Germinal center (tissue), 1 donor: ENCODE results near the gene CTCF.

Experiments used
- DNase-seq: peaks from one replicate; pipeline ENCODE4 v3.0.0; 2012; ENCODE audit warnings: mixed read lengths, low spot score

CTCF gene

DNA sequence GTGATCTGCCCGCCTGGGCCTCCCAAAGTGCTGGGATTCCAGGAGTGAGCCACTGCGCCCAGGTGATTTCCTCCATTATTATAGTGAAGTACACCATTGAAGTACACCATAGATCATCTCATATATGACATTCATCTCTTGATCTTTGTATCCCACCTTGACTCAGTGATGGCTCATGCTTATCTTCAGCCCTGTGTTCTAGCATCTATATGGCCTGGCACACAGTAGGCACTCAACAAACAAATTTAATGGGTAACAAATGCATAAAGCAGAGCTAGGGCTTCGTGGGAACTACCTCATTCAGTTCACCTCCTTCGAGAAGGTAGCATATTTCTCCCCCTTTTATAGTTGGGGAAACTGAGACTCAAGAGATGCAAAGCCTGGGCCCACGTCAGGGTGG is 103.3 kb downstream of the CTCF start:
- no peak for DNase-seq

DNA sequence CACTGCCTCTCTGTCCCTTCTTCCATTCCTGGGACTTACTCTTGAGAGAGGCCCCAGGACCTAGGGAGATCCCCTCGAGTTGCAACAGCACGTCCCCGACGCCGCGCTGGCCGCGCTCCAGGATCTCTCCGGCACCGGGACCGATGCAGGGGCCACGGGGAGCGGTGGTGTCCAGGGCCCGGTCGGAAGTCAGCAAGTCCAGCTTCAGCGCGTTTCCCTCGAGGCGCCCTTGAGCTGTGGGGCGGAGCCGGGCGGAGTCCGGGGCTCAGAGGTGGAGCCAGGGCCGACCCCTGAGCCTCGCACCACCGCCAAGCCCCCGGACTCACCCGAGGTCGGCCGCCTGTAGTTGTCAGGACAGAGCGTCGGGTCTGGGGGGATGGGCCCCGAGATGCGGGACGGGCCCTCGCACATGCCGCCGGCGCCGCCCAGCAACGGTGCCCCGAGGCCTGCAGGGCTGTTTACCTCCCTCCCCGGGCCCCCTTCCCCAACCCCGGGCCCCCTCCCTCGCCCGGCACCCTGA is 103.8 kb downstream of the CTCF start:
- no peak for DNase-seq

DNA sequence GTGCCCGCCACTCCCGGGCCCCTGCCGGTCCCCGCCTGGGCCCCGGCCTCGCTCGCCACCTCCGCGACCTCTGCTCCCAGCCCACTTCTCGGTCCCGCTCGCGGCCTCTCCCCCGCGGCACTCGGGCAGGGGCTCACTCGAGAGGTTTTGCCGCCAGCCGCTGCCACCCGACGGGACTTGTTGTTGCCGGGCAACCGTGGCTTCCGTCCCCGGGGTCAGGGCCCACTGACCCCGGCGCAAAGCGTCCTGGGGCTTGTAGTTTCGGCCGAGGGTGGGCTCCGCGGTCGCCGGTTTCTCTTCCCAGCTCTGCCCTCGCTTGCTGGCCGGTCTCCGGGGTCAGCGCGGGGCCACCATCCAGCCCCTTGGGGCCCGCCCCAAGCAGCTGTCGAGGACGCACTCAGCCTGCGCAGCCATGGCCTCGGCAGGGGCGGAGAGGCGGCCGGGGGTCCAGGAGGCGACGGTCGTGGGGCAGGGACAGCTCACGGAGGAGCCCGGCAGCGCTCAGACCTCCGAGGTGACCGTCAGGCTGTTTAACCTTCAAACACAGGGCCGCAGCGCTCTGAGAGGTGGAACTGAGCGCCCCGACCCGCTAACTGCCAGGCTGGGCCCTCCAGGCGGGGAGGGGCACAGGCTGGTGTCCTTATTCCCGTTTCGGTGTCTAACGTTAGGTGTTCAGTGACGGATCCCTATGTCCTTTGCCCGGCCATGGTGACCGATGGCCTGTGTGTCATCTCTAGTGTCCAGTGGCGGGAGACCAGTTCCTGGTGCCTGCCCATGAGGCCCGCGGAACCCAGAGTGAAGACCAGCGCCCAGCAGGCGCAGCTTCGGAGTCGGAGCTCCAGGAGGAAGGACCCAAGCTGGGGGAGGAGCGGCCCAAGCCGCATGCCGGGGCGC is 104.5 kb downstream of the CTCF start, which contains the start of the genes C16orf86 and ENKD1:
C16orf86 (plus strand) TSS at position 256 of the 894 bp plus-strand sequence; CDS start at position 413, 157 bp downstream.
ENKD1 (minus strand) TSS at position 192 of the 894 bp plus-strand sequence. CDS start 308 bp downstream, outside the sequence.
- peak; percentile 94 for DNase-seq

DNA sequence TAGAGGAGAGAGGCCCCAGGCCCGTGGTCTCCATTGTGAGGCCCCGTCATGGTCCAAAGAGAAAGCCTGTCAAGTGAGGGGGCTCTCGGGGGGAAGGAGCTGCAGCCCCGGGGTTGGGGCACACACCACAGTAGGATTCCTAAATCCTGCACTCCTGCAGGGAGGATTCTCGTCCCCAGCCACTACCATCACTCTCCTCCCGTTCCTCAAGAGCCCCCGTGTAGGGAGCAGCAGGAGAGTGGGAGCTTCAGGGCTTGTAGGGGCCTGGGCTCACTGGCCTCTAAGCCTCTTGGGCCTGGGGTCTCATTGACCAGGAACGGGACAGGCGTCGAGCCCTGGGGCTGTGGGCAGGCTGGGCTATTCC is 105.1 kb downstream of the CTCF start:
- DNase-seq, result no peak

DNA sequence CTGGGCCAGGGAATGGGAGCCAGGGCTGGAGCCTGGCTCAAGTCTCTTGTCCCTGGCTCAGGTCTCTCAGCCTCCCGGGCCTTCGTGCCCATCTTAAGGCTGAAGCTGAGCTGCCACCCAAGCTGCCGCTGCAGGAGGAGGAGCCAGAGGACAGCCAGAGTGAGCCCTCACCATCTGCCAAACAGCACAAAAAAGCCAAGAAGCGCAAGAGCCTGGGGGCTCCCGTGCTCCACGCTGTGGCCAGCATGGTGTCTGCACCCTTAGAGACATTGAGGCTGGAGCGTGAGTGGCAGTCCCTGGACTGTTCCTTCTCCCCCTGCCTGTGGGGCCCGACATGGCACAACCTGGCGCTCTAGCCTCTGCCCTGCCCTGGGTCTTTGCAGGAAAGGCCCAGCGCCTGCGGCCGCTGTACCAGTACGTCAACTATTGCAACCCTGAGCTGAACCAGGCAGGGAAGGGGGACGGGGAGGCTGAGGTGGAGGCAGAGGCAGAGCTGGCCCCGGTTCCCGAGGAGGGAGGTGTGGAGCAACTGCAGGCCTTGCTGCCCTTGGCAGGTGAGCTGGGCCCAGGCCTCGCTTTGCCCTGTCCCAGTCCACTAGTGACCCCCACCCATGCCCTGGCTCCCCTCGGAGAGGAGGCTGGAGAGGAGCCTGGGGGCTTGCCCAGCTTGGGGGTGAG is 105.6 kb downstream of the CTCF start:
- peak; percentile 96 for DNase-seq

DNA sequence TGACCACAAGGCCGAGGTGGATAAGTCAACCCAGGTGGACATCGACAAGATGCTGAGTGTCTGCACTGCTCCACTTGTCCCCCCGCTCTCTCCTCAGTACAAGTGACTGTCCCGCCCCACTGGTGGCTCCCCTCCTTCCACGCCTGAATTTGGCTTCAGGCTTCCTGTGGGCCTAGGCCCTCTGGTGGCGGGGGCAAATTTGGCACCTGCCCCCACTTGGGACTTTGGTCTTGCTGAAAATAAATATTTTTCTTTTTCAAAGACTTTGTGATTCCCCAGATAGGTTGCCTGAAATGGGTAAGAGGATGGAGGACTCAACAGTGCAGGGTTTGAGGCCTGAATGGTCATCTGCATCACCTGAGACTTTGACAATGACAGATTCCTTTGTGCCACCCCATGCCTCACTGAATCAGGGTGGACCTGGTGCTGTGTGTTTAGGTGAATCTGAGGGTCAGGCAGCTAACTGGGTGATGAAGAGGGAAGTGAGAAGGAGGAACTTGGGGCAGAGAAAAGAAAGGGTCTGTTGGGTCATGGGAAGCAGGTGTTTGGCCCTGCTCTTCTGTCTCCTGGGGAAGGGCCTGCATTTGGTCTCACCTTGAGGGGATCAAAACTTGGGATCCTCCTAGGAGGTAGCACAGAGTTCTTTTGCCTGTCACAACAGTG is 106.3 kb downstream of the CTCF start:
- DNase-seq, result peak; percentile 64

DNA sequence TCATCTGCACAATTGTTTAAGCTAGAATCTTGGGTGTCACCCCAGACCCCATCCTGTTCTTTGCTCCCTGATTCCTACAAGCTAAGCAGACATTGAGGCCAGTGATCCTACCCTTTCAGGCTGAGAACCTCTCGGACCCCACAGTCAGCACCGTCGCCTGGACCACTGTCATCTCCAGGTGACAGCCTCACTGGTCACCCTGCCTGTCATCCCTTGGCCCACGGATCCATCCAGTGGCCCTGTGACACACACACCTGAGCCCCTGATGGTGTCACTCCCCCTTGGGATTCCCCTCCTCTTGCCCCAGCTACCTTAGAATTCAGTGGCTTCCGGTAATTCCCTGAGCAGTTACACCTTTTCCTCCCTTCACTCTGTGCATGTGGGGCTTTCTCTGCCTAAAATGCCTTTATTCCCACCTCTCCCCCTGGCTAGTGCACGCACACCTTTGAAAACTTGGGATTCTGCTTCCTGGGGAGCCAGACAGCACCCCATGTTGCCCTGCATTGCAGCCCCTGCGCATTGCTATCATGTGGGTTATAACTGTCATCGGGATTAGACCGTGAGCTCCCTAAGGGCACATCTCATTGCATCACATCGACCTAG is 107.3 kb downstream of the CTCF start:
- DNase-seq, result no peak

DNA sequence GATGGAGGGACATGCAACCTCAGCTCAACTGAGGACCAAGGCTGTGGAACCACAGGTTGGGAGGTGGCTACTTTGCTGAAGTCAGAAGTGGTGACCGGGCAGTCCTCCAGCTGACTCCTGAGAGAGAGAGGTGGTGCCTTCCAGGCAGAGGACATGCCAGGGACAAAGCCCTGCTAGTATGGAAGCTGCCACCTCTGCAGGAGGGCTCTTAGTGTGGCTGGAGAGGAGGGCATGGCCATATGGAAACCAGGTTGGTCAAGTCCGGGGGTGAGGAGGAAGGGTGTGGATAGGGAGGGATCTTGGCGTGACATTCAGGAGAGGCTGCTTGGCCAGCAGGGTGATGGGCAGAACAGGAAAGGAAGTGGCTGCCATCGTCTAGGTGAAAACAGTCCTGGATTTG is 110.0 kb downstream of the CTCF start:
- no peak for DNase-seq

DNA sequence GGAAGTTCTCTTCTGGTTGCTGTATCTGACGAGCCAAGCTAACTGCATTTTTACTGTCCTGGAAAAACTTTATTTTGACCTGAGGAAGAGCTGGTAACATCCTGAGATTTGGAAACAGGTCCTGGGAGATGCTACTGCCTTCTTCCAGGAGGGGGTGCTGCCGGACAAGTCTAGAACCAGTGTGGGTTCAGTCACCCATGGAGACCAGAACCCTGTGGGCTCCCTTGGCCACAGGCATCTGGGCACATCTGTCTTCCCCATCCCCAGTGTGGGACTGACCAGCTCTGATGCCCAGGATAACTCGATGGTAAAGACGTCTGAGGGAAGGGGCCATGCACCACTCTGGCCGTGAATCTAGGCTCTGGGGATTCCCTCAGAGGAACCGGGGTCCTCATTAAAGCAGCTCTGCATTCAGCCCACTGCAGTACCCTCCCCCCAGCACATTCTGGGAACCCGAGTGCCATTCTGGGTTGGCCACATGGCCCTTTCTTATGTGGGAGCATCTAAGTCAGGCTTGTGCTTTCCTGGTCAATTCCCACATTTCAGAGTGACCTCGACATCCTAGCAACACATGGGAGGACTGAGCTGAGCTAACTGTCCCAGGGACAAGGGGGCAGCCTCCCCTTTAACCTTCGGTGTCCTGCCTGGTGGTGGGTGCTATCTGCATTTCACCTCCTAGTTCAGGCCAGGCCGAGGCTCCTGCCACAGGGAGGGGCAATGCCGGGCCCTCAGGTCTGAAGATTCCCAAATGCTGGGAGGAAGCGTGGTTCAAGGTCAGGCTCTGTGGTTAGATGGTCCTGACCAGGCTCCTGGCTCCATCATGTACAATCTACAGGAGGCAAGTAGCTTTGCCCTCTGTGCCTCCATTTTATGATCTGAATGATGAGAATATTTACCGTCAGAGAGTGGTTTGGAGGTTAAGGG is 110.7 kb downstream of the CTCF start:
- peak; percentile 86 for DNase-seq

DNA sequence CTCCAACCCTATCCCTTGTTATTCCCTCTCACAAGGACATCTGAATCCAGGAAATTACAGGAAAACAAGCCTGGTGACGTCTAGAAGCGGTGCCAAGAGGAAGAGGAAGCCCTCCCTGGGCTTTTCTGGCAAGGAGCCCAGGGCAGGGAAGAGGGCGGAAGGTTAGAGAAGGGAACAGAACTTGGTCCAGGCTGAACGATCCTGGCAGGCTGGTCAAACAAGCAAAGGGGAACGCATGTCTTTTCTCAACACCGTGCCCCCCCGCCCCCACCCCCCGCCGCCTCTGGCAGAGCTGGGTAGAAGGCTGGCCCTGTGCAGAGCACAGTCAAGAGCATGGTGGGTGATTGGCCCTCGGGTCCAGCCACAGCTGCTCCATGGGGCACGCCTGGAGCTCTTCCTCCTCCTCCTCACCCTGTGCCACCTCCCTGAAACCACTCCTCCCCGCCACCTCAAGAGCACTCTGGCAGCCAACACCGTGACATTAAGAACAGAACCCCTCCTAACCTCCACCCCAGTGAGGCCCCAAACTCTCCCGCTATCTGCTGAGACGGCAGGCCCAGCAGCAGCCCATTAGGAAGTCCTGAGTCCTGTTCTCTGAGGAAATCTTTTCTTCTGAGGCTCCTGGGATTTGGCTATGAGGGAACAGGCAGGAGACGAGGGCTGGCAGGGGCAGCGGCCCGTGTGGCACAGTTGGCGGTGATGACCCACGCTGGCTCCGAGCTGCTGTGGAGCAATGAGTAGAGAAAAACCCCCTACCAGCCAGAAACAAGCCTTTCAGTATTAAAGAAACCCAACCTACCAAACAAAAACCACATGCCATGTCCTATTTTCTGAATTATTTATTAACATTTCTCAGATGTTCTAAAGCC is 111.6 kb downstream of the CTCF start:
- DNase-seq, result no peak

DNA sequence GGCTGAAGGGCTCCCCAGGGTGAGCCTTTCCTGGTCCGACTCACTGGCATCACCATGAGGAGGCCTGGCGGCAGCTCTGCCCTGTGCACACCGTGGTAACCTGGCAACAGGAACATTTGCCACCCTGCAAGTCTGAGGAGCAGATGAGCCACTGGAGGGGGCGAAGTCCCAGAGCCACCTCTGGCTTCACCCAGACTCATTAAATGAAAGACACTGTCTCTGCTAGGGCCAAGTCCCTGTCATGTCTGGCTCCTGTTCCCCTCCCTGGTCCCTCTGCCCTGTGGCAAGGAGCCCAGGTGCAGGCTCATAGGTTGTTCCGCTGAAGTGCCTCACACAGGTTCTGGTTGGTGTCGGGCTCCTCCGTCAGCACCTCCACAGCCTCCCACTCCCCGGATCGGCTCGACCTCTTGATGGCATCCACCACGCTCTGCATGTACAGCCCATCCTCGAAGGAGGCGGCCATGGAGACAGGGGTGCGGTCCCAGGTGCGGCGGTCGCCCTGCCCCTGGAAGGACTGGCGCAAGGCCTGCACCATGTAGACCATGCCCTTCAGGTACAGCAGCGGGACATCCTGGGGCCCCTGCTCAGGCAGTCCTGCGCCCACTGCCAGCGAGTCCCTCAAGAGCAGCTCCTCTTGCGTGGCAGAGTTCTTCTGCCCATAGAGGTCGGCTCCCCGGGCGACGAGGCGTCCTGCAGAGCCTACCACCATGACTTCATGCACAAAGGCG is 112.7 kb downstream of the CTCF start:
- no peak for DNase-seq

DNA sequence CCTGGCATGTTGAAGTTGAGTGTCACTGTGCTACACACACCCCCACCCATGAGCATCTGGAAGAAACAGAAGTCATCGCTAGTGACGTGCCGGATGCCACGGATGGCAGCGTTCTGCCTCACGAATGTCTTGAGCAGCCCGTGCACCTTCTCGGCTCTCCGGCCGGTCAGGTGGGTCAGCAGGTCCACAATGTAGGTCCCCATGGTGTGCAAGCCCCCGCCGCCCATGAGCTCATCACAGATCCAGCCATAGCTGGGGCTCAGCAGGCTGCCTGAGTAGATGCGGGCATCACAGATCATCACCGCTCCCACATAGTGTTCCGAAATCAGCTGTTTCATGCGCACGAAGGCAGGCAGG is 113.2 kb downstream of the CTCF start:
- no peak for DNase-seq

DNA sequence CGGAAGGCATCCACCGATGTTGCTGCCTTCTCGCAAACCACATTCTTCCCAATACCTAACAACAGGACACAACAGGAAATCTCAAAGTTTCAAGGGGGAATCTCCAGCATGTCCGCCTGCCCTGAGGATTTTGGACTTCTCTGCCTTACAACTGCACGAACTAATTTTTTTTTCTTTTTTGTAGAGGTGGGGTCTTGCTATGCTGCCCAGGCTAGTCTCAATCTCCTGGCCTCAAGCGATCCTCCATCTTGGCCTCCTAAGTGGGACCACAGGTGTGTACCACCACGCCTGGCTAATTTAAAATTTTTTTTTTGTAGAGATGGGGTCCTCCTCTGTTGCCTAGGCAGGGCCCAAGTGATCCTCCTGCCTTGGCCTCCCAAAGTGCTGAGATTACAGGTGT is 113.7 kb downstream of the CTCF start:
- no peak for DNase-seq

DNA sequence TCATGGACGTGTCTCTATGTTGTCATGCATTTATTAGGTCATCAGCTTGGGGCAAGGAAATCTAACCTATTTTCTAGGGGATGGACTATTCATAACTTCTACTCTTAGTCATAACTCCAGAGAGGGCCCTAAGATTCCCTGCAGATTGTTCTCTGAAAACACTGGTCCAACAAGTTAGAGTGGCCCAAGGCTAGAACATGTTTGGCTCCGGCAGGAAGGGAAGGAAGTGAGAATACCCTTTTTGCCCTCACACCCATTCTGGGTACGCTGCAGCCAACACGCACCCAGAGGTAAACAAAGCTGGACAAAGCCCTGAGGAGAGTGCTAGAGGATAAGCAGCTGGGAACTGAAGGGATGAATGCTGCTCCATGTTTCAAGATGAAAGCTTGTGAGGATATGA is 114.2 kb downstream of the CTCF start:
- DNase-seq, result no peak

DNA sequence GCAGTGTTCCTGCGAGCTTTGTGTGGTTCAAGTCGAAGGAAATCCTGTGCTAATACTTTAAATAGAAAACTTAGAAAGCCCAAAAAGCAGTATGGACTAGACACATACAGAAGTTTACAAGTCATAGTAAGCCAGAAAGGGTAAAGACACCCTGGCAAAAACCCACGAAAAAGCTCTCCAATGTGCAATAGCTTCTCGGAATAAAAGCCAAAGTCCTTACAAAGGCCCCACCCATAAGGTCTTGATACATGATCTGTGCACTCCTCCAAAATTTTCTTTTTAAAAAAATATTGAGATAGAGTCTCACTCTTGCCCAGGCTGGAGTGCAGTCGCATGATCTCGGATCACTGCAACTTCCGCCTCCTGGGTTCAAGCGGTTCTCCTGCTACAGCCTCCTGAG is 114.6 kb downstream of the CTCF start:
- no peak for DNase-seq

DNA sequence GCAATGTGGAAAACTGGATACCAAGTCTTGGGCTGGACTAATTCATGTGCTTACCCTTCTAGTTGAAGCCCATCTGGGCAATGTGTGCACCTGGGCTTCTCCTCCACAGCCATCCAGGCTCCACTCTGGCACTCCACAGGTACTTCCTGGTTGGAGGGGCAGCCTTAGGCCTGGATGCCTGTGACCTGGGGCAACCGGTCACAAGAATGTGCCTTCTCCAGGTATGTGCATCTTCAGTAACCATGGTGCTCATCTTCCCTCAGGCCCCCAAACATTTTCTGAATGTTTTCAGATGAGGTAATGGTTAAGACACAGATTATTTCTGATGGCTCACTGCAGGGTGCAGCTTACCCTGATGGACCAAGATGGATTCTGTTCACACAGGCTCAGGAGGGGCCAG is 115.4 kb downstream of the CTCF start:
- DNase-seq, result no peak

DNA sequence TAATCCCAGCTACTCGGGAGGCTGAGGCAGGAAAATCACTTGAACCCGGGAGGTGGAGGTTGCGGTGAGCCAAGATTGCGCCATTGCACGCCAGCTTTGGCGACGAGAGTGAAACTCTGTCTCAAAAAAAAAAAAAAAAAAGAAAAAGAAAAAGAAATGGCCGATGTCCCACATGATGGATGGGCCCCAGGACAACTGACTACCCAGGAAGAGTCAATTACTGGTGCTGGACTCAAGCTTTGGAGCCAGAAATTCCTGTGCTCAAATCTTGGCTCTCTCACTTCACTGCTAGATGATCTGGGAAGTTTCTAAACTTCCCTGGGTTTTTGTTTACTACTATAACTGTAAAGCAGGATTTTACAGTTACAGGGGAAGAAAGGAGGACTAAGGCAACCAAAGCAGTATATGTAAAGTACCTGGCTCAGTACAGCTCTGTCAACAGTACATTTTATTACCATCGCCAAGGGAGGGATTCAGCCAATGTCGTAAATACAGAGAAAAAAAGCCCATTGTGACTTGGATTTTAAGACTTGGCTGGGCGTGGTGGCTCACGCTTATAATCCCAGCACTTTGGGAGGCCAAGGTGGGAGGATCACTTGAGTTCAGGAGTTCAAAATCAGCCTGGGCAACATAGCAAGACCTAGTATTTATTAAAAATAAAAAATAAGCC is 116.2 kb downstream of the CTCF start:
- no peak for DNase-seq

DNA sequence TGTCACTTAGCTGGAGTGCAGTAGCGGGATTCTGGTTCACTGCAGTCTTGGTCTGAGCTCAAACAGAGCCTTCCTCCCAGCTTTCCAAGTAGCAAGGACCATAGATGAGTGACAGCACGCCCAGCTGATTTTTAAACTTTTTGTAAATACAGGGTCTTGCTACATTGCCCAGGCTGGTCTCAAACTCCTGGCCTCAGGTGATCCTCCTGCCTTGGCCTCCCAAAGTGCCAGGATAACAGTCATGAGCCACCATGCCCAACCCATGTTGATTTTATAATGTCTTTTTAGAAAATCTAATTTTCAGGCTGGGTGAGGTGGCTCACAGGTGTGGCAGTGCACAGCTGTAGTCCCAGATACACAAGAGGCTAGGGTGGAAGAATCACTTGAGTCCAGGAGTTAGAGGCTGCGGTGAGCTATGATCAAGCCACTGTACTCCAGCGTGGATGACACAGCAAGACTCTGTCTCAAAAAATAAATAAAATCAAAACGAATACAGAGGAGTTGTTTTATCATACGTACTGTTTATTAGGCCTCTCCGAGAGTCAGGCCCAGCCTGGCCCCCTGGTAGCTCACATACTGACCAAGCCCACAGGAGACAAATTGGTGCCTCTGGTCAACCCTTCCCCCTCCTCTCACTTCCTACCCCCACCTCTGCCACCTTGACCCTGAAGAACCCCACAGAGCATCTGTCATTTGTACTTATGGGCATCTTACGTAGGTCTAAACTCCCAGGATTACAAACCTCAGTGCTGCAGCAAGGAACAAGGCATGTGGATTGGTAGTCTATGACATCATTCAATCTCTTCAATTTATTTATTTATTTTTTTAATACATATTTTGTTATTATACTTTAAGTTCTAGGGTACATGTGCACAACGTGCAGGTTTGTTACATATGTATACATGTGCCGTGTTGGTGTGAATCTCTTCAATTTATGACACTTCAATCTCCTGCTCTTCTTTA is 117.9 kb downstream of the CTCF start:
- no peak for DNase-seq
